GM19328 (cell line): ENCODE results near the gene NDUFA5.

Source experiments
- ATAC-seq: cut with Tn5 transposase; IDR thresholded peaks from one replicate; pipeline ENCODE4 v1.9.1; 2021; ENCODE audit warnings: mild to moderate bottlenecking, moderate library complexity; ENCODE audit not compliant: unreplicated experiment

The NDUFA5 gene

DNA sequence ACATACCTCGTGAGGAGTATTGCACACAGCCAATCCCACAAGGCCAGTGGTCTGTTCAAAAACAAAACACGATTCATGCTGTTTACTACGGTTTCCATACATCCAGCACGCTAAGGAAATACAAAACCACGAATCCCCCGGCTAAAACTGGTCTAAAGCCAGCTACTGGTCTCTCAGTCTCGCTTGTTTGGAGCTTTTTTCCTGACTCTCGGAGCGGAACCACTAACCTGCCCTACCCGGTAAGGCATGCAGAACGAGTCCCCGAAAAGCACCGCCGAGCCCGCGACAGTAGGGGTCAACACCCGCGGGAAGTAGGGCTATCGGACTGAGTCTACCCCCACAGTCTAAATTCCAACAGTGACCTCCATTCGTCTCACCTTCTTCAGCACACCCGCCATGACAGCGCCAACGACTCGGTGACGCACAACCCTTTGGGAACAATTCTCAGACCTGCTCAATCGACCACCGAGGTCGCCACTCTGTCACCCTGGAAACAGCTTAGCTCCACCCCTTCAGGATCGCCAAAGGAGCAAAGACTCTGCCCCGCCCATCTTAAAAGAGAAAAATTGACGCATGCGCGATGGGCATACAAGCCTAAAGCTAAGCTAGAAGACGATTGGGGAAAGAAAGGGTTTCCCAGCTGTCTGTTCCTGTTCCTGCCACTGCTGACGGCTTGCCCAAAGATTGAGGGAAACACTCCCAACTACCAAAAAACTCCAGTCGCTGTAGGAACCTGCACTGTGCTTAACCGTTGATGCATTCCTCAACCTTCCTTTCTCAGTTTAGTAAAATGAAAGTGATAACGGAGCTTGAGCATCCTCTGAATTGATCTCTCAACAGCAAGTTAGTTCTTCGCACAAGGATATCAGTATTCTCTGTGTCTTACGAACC, at the start of gene NDUFA5:
TSS of gene NDUFA5 (minus strand) at position 421 of the 891 bp plus-strand sequence. CDS start at position 398, 23 bp downstream.
- peak; percentile 99 for ATAC-seq

DNA sequence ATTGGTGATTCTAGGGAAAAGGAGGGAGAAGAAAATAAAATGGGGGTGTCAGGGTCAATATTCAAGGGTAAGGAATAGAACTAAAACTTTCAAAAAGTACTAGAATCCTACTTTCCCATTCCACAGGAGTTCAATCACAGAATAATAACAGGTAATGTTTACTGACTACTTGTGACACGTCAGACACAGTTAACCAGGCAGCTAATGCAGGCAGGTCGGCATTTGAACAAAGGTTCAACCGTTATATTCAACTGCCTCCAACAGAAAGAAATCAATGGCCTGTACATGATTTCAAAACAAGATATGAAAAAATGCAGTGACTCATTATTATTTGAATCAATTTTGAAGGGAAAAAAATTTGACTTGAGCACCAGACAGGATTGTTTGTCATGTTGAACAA, 47.1 kb upstream of the NDUFA5 start:
- no peak for ATAC-seq

DNA sequence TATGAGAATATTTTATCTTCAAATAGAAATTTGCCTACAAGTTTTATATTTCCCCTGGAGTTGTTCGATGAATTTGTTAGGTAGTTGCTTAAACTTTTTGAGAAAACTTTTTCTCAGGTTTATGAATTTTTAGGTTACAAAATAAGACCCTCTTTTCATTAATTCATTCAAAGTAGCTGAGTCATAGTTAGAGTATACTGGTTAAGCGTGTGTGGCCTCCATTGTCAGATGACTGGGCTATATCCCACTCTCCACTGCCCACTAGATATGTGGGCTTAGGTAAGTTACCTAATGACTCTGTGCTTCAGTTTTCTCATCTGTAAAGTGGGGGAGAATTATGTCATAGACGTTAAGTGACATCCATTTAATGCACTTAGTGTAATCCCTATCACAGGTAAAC, 45.0 kb upstream of the NDUFA5 start:
- ATAC-seq: no peak

DNA sequence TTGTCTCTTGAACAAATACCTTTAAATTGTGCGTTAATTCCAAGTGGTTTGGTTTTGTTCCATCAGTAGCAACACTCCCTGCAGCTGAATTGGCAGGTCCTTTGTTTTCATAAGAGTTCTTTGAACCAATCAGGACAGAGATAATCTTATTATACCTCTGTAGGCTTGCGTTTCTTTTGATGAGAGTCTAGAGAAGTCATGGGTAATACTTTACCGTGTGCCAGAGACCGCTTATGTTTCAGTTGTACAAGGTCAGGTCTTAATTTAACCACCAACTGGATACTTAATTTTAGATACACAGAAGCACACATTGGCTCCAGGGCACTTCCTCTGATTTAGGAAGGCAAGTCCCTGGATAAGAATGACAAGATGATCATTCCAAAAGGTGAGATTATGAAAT, 43.9 kb upstream of the NDUFA5 start, which contains the start of gene ASB15:
TSS of gene ASB15 (plus strand) at position 292 of the 400 bp plus-strand sequence. CDS start 12,682 bp downstream, outside the sequence.
- no peak for ATAC-seq

DNA sequence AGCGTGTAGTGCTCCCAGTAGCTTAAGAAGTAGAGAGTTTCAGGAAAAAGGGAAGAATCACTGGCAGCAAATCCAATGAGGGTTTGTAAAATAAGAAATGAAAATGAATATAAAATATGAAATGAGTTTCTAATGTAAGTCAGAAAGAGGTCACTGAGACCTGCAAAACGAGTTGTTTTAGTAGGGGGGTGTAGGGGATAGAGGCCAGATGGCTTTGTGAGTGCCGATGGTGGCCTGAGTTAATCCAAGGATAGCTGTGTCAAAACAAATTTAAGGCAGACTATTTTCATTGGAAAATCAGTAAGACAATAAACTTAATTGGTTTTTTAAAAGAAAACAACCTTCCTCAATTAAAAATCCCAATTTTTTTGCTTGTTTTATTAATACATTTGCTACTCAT, 43.3 kb upstream of the NDUFA5 start:
- ATAC-seq: no peak

DNA sequence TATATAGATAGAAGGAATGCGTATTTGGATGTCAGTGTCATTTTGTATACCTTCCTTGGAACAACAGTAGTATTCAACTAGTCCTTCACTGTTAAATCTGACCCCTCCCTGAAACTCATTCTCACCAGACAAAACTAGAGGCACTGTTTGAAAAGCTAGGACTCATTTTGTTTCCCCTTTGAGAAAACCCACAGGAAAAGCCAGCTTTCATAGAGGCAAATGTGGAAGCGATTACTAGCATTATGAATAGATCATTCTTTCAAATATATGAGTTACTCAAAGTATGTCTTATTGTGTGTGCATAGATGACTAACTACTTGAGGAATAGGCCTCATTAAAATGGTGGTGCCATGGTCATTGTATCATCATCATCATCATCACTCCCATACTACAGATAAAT, 42.1 kb upstream of the NDUFA5 start:
- no peak for ATAC-seq

DNA sequence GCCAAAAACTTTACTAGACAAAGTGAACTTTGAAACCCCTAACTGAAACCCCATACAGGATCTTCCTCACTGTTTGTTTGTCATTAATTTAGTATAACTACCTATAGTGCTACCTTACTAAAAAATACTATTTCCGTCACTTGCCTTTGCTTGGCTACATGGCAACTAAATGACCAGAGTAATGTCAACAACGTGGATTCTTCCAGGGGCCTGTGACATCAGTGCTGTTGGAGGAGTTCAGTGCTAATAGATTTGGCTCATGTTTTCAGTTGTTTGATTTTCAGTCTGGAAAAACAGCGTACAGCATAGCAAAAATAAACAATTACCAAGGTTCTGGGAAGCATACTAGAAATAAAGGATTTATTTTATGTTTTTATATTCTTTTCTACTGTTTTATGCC, 41.0 kb upstream of the NDUFA5 start:
- no peak for ATAC-seq

DNA sequence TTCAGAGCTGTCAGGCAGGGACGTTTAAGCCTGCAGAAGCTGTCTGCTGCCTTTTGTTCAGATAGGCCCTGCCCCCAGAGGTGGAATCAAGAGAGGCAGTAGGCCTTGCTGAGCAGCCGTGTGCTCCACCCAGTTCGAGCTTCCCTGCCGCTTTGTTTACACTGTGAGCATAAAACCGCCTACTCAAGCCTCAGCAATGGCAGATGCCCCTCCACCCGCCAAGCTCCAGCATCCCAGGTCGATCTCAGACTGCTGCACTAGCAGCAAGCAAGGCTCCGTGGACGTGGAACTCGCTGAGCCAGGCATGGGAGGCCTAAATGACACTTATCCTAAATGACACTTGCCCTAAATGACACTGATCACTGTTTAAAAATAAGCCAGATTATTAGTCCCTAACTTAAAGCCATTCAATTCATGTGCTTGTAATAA, 37.2 kb upstream of the NDUFA5 start:
- ATAC-seq: no peak

DNA sequence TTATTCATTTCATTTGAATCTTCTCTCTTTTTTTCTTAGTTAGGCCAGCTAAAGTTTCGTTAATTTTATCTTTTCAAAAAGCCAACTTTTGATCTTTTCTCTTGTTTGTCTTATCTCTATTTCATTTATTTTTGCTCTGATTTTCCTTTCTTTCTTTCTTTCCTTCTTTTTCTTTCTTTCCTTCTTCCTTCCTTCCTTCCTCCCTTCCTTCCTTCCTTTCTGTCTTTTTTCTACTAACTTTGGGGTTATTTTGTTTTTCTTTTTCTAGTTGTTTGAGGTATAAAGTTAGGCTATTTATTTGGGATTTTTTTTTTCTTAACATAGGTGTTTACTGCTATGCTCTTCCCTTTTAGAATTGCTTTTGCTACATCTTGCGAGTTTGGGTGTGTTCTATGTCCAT, 30.8 kb upstream of the NDUFA5 start:
- no peak for ATAC-seq

DNA sequence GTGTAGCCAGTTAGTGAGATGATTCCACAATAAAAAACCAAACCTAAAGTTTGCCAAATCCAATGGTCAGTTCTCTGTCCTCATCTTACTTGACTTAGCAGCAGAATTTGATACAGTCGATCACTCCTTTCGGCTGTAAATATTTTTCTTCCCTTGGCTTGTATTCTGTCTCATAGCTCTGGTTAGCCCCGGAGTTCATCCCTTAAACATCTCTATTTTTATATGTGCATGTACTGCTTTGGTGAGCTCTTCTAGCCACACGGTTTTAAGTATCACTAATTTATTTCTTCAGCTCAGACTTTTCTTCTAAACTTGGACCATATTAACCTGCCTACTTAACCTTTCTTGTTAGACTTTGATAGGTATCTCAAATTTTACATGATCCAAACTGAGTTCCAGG, 26.2 kb upstream of the NDUFA5 start:
- ATAC-seq: no peak

DNA sequence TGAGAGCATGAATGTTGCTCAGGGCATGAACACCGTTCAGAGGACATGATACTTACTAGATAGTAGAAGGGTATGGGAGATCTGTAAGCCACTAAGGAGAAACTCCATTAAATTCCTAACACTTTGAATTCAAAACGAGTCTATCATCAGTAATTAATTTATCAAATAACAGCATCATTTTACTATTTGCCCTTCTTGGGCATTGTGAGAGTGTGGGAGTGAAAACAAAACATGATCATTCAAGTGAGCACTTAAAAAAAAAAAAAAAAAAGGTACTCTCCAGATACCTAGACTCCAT, 23.5 kb upstream of the NDUFA5 start:
- ATAC-seq: no peak

DNA sequence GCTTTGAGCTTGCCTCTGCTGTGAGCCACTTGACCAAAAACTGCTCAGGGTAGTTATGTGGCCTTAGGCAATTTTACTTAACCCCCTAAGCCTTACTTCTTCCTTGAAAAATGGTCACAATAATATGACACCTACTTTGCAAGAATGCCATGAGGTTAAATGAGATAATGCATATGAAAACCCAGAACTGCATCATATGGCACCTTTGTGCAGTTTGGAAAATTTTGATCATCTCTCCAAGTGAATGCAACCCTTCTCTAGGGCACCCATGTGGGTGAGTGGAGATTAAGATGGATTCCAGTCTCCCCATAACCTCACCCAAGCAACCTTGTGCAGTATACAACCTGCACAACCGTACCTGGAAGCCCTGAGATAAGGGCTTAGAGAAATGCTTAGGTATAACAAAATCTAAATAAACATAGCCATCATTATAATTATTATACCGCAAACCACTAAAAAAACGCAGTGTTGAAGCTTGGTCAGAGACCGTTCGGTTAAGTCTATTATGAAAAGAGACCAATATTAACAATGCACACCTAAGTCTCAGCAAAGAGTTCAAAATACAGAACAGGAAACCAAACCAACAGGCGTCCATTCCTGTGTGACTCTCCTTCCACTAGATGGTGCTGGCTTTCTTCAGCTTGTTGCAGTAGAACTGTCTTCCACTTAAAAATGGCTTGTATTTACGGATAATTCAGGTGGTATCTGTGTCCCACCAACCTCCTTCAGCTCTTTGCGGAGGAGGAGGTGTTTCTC, 23.0 kb upstream of the NDUFA5 start:
- peak; percentile 70 for ATAC-seq

DNA sequence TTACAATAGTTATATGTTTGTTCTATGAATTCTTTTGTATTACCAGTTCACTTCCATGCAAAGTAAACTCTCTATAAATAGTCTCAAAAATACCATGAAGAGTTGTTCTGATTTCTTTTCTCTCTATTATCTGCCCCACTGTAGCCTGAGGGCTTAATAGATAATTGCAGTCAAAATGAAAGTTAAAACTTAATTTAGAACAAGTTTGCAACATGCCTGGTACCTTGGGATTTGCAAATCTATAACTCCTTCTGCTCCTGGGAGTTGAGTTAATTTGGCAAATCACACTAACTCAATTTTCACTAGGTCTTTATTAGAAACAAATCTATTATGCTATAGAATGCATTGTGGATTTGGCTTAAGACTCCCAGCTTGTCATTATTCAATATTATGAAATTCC, 21.8 kb upstream of the NDUFA5 start:
- ATAC-seq: no peak

DNA sequence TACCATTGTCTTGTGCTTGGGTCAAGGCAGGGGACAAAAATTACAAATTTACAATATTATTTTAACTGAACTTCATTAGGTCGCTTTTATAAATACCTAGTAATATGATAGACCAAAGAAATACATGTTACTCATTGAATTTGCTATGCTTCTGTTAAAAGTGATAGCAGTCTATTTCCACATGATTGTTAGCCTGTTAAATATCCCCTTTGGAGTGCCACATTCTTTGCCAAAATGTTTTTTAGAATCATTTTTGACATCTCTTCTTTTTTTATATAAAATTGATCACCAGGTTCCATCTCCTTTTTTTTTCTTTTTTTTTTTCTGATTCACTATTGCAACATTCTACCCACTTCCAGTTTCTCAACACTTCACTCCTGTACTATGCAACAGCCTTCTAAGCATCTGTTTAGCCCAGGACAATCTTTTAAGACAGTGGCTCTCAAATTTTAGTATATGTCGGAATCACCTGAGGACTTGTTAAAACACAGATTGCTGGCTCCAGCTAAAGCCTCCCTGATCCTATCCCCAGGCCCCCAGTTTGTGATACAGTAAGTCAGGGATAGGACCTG, 16.4 kb upstream of the NDUFA5 start:
- ATAC-seq: no peak

DNA sequence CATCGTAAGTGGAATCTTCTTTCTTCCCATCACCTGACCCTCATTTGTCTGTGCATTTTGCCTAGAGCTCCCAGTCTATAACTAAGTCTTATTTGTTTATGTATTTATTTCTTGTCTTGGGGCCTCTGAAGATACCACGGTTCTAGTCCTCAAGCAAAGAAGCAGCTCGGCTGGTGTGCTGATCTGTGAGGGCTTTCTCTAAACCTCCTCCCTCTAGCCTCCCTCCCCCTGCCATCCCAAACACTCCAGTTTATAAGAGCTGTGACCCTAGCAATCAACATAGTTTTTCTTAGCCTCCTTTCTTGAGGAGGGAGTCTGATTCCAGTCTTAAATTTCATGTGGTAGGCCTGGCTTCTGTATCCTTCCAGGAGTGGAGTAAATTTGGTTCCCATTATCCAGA, 15.7 kb upstream of the NDUFA5 start:
- no peak for ATAC-seq

DNA sequence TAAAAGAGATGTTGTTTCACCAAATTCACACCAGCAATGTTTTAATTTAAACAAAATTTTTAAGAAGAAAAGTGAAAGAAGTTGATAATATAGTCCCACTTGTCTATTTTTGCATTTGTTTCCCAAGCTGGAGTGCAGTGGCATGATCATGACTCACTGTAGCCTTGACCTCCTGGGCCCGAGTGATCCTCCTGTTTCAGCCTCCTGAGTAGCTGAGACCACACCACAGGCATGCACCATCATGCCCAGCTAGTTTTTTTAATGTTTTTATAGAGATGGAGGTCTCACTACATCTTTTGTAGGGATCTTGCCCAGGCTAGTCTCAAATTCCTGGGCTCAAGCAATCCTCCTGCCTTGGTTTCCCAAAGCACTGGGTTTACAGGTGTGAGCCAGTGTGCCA, 14.1 kb upstream of the NDUFA5 start:
- ATAC-seq: no peak

DNA sequence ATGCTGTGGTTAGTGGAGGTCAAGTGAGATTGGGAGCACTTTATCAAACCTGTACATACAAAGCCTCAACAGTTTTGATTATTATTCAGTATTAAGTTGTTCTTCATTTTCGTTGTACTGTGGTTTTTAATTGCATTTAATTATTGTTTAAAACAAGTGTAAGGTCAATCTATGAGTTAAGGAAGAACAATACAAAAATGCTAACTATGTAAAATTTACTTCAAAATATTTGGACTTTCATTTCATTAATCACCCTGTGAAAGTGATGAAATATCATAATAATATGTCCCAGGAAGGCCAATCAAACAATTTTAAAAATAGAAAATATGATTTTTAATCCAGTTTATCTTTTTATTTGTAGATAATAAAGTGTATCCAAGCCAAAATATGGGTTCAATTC, 13.6 kb upstream of the NDUFA5 start:
- no peak for ATAC-seq

DNA sequence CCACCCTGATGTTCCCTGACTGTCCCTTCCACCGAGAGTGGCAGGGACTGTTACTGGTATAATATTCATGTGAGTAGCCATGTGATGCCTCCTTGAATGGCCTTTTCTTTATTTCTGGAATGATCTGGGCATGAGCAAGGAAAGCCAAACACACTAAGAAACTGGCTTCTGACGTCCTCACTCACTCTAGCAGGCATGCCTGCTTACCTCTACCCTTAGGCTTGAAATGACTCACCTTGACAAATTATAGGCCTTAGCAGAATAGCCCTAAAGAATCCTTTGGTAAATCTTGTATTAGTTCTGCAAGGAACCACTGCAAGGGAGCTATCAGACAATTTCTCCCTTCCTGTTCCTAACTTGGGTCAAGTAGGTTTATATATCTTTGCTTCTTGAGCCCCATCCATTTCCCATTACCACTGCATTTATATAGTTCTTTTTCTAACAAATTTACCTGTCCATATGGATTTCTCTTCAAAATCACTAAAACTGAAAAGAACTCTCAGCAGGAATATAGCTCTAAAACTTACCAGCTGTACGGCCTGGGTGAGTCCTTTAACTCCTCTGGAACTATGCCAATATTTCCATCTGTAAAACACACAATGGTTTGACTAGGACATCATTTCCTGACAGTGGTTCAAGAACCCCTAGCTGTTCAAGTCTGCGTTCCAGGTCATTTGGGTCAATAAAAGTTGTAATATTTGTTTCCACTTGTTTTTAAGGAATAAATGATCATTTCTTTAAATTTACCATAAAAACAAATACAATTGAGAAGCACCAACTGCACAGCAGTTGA, 13.0 kb upstream of the NDUFA5 start:
- ATAC-seq: no peak

DNA sequence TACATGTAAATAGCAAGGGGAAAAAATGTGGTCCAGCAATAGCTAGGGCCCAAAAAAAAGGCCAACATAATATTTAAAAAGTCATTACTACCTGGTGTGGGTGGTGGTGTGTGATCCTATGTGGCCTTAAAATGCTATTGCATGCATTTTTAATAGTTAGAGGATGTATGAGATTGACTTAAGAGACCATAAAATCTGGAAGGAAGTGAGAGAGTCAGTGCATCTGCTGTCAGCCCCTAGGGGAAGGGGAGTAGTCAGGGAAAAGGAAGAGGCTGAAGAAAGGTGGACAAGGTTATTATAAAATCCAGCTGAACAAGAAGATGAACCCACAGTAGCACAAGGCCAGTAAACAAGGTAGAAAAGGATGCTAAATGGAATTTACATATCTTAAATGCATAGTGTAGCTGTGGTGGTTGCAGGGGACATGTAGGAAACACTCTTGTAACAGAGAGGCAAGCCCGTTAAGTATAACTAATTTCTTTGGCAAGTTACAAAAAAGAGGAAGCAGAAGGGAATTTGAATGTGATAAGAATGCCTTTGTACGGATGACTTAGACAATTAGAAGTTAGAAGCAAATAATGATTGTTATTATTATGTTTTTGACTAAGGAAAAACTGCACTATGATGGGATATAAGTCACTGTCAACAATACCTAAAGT, 11.9 kb upstream of the NDUFA5 start:
- ATAC-seq: no peak

DNA sequence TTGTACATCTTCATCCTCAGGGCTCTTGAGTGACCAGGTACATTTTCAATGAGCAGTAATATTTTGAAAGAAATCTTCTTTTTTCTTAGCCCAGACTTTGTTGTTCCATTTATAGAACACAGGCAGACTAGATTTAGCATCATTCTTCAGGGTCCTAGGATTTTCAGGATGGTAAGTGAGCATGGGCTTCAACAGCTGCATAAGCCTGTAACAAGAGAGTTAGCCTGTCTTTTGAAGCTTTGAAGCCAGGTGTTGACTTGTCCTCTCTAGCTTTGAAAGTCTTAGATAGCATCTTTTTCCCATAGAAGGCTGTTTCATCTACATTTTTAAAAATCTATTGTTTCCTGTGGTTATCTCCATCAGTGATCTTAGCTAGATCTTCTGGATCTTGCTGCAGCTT, 4.5 kb upstream of the NDUFA5 start:
- no peak for ATAC-seq
